ENCODE data around the gene IFNLR1. TPM values are rescaled to one million over a fixed set of nuclear protein-coding genes. Genes with fewer than 3 reads are reported as not detected.

The IFNLR1 gene
- total and polyA plus RNA-seq, 3 experiments from 2014 or later: 3.1 to 6.1 (median 5.4) TPM

GRCh38 chr1:24109686-24110475, 77.2 kb downstream of the IFNLR1 start:
- no peaks in the 10 kb centered on the region for H3K9me3 Mint-ChIP-seq

GRCh38 chr1:24109166-24109483, 78.0 kb downstream of the IFNLR1 start:
- no peaks in the 10 kb centered on the region for H3K9me3 Mint-ChIP-seq
- H3K4me3 ChIP-seq (ENCODE audit: low read length): no peak overlapping the region

More at GRCh38 chr1:24109686-24110475, 77.2 kb downstream of the IFNLR1 start:
- no peaks in the 10 kb centered on the region for H3K36me3 Mint-ChIP-seq
- no peak overlapping the region for H3K4me3 Mint-ChIP-seq
- H3K4me3 ChIP-seq (ENCODE audit: low read length): no peak overlapping the region
- no peaks in the 10 kb centered on the region for H3K36me3 ChIP-seq (ENCODE audit: insufficient read depth, low read length)
- peaks cover 8% of the 10 kb centered on the region for H3K4me1 ChIP-seq (ENCODE audit: insufficient read depth, low read length)
- CTCF ChIA-PET: no interaction called here
- no peaks in the 10 kb centered on the region for H3K27me3 ChIP-seq (ENCODE audit: insufficient read depth, low read length, poor library complexity, severe bottlenecking)
- POLR2A ChIA-PET: no interaction called here
- H3K9me3 ChIP-seq (ENCODE audit: low read length): no peaks in the 10 kb centered on the region
- no peak overlapping the region for H3K27ac ChIP-seq (ENCODE audit: low read depth, low read length)
- H3K27me3 Mint-ChIP-seq: peaks cover 7 to 19% of the 10 kb centered on the region in 2 donors
- no peak for DNase-seq
- peak overlapping the region in 1 of 8 donors; percentile 15 for H3K27ac Mint-ChIP-seq
- H3K4me1 Mint-ChIP-seq: peaks cover 0 to 12% (median 5%) of the 10 kb centered on the region in 3 donors

GRCh38 chr1:24108334-24109165, 78.5 kb downstream of the IFNLR1 start:
- H3K27me3 Mint-ChIP-seq: peaks cover 4 to 12% of the 10 kb centered on the region in 2 donors
- POLR2A ChIA-PET: no interaction called here

More at GRCh38 chr1:24109166-24109483, 78.0 kb downstream of the IFNLR1 start:
- H3K4me1 ChIP-seq (ENCODE audit: insufficient read depth, low read length): peaks cover 8% of the 10 kb centered on the region
- H3K27ac ChIP-seq (ENCODE audit: low read depth, low read length): no peak overlapping the region
- H3K4me3 Mint-ChIP-seq: no peak overlapping the region
- DNase-seq: no peak
- H3K27ac Mint-ChIP-seq: peak overlapping the region in 1 of 8 donors; percentile 73
- no peaks in the 10 kb centered on the region for H3K9me3 ChIP-seq (ENCODE audit: low read length)
- POLR2A ChIA-PET: no interaction called here
- H3K36me3 ChIP-seq (ENCODE audit: insufficient read depth, low read length): no peaks in the 10 kb centered on the region
- CTCF ChIA-PET: no interaction called here
- H3K27me3 ChIP-seq (ENCODE audit: insufficient read depth, low read length, poor library complexity, severe bottlenecking): no peaks in the 10 kb centered on the region
- peaks cover 0 to 12% (median 5%) of the 10 kb centered on the region in 3 donors for H3K4me1 Mint-ChIP-seq
- peaks cover 7 to 16% of the 10 kb centered on the region in 2 donors for H3K27me3 Mint-ChIP-seq
- H3K36me3 Mint-ChIP-seq: no peaks in the 10 kb centered on the region

GRCh38 chr1:24107462-24108138, 79.5 kb downstream of the IFNLR1 start:
- Mint-ChIP-seq H3K27ac (no peak overlapping the region), H3K27me3 (peaks cover 1 to 8% of the 10 kb centered on the region in 2 donors), H3K9me3 (no peaks in the 10 kb centered on the region), H3K4me1 (peaks cover 0 to 9% (median 5%) of the 10 kb centered on the region in 3 donors), H3K36me3 (no peaks in the 10 kb centered on the region), H3K4me3 (no peak overlapping the region)
- H3K27me3 ChIP-seq (ENCODE audit: insufficient read depth, low read length, poor library complexity, severe bottlenecking): no peaks in the 10 kb centered on the region
- no peak for DNase-seq
- ChIA-PET POLR2A (no interaction called here), CTCF (no interaction called here)
- H3K4me3 ChIP-seq (ENCODE audit: low read length): no peak overlapping the region
- H3K27ac ChIP-seq (ENCODE audit: low read depth, low read length): no peak overlapping the region
- no peaks in the 10 kb centered on the region for H3K9me3 ChIP-seq (ENCODE audit: low read length)
- H3K36me3 ChIP-seq (ENCODE audit: insufficient read depth, low read length): no peaks in the 10 kb centered on the region
- peaks cover 5% of the 10 kb centered on the region for H3K4me1 ChIP-seq (ENCODE audit: insufficient read depth, low read length)

More at GRCh38 chr1:24108334-24109165, 78.5 kb downstream of the IFNLR1 start:
- Histone ChIP-seq H3K36me3 (ENCODE audit: insufficient read depth, low read length) (no peaks in the 10 kb centered on the region), H3K9me3 (ENCODE audit: low read length) (no peaks in the 10 kb centered on the region), H3K4me1 (ENCODE audit: insufficient read depth, low read length) (peaks cover 8% of the 10 kb centered on the region), H3K27me3 (ENCODE audit: insufficient read depth, low read length, poor library complexity, severe bottlenecking) (no peaks in the 10 kb centered on the region), H3K4me3 (ENCODE audit: low read length) (no peak overlapping the region), H3K27ac (ENCODE audit: low read depth, low read length) (no peak overlapping the region)
- H3K27ac Mint-ChIP-seq: peak overlapping the region in 1 of 8 donors; percentile 73
- no peaks in the 10 kb centered on the region for H3K36me3 Mint-ChIP-seq
- CTCF ChIA-PET: no interaction called here
- no peak overlapping the region for H3K4me3 Mint-ChIP-seq
- DNase-seq: no peak
- peaks cover 0 to 12% (median 5%) of the 10 kb centered on the region in 3 donors for H3K4me1 Mint-ChIP-seq
- H3K9me3 Mint-ChIP-seq: no peaks in the 10 kb centered on the region

GRCh38 chr1:24105368-24106160, 81.5 kb downstream of the IFNLR1 start:
- Histone ChIP-seq H3K4me1 (ENCODE audit: insufficient read depth, low read length) (no peaks in the 10 kb centered on the region), H3K36me3 (ENCODE audit: insufficient read depth, low read length) (no peaks in the 10 kb centered on the region), H3K9me3 (ENCODE audit: low read length) (no peaks in the 10 kb centered on the region), H3K27me3 (ENCODE audit: insufficient read depth, low read length, poor library complexity, severe bottlenecking) (no peaks in the 10 kb centered on the region), H3K27ac (ENCODE audit: low read depth, low read length) (no peak overlapping the region), H3K4me3 (ENCODE audit: low read length) (no peak overlapping the region)
- H3K27me3 Mint-ChIP-seq: no peaks in the 10 kb centered on the region
- H3K9me3 Mint-ChIP-seq: no peaks in the 10 kb centered on the region
- POLR2A ChIA-PET: no interaction called here
- no peak overlapping the region for H3K4me3 Mint-ChIP-seq
- CTCF ChIA-PET: interaction anchor here (1.0 kb wide), 1 partner anchor 34 kb away, joined by 3 read pairs; no protein-coding TSS in a partner anchor
- H3K27ac Mint-ChIP-seq: peak overlapping the region in 1 of 8 donors; percentile 84
- no peak for DNase-seq
- no peaks in the 10 kb centered on the region for H3K36me3 Mint-ChIP-seq
- H3K4me1 Mint-ChIP-seq: no peaks in the 10 kb centered on the region

- no peak for DNase-seq
- no peak overlapping the region for H3K4me3 Mint-ChIP-seq
- H3K4me1 Mint-ChIP-seq: no peaks in the 10 kb centered on the region
- no peaks in the 10 kb centered on the region for H3K36me3 Mint-ChIP-seq
- Histone ChIP-seq H3K27me3 (ENCODE audit: insufficient read depth, low read length, poor library complexity, severe bottlenecking) (no peaks in the 10 kb centered on the region), H3K27ac (ENCODE audit: low read depth, low read length) (no peak overlapping the region), H3K4me1 (ENCODE audit: insufficient read depth, low read length) (no peaks in the 10 kb centered on the region), H3K9me3 (ENCODE audit: low read length) (no peaks in the 10 kb centered on the region), H3K4me3 (ENCODE audit: low read length) (no peak overlapping the region), H3K36me3 (ENCODE audit: insufficient read depth, low read length) (no peaks in the 10 kb centered on the region)
- ChIA-PET POLR2A (no interaction called here), CTCF (interaction anchor here (1.0 kb wide), 1 partner anchor 34 kb away, joined by 3 read pairs; no protein-coding TSS in a partner anchor)
- no peaks in the 10 kb centered on the region for H3K9me3 Mint-ChIP-seq
- no peak overlapping the region for H3K27ac Mint-ChIP-seq
- H3K27me3 Mint-ChIP-seq: no peaks in the 10 kb centered on the region
Observed at GRCh38 chr1:24104854-24105253, 82.2 kb downstream of the IFNLR1 start.
